Vagina (tissue), 2 donors: ENCODE measurements around the gene SDHB. TPM values are rescaled to one million over a fixed set of nuclear protein-coding genes. Genes with fewer than 3 reads are reported as not detected.

Experiments
- DNase-seq, 2 donors: peaks; one replicate each; pipeline ENCODE4 v3.0.0-alpha.2; 2017; ENCODE audit errors: extremely low spot score in 2 of 2
- H3K27ac ChIP-seq: fragments of 200-600 bp; sonication (generic); one replicate; pipeline ENCODE4 v1.5.1; 2019
- H3K27me3 ChIP-seq: fragments of 200-600 bp; sonication (generic); one replicate; pipeline ENCODE4 v1.5.1; 2019
- H3K36me3 ChIP-seq, 2 donors: fragments of 200-600 bp; sonication (generic); one replicate each; pipeline ENCODE4 v1.5.1; 2017 to 2019
- H3K4me1 ChIP-seq: fragments of 200-600 bp; sonication (generic); one replicate; pipeline ENCODE4 v1.5.1; 2019
- H3K4me3 ChIP-seq, 2 donors: fragments of 200-600 bp; sonication (generic); 1 replicate in 1 of 2; 2 replicates in 1 of 2; pipeline ENCODE4 v1.5.1; 2016 to 2019
- H3K9me3 ChIP-seq: fragments of 200-600 bp; sonication (generic); one replicate; pipeline ENCODE4 v1.5.1; 2019
- POLR2A ChIP-seq, 2 donors: fragments of 450-650 bp; IDR thresholded peaks; one replicate each; pipeline ENCODE4 v1.6.1; 2017; ENCODE audit warnings: antibody characterized with exemption in 2 of 2, mild to moderate bottlenecking in 2 of 2, moderate library complexity in 2 of 2
- POLR2AphosphoS5 ChIP-seq, 2 donors: sonication (generic); formaldehyde crosslinking; IDR thresholded peaks; one replicate each; pipeline ENCODE4 v1.9.0; 2017; ENCODE audit warnings: antibody characterized with exemption in 2 of 2, mild to moderate bottlenecking in 2 of 2, low read depth in 1 of 2; ENCODE audit not compliant: insufficient read depth in 1 of 2
- intact Hi-C: fragments of 100-400 bp; cut with DNase I; formaldehyde crosslinking; loops from one replicate; pipeline ENCODE4 v1.15.1; 2023
- total RNA-seq: library from RNA; depleted of rRNA; stranded (reverse); fragments of >200 nt; gene quantifications from one replicate; pipeline ENCODE4 v1.2.3, GENCODE V29; 2016
- TF ChIP-seq, protein P1 (sequence below), 3 experiments: fragments of 450-650 bp in 2 of 3; fragments of 200-600 bp in 1 of 3; sonication (generic) in 1 of 3; IDR thresholded peaks; one replicate each; pipeline ENCODE4 v1.5.1; 2017 to 2019; ENCODE audit warnings: antibody characterized with exemption in 3 of 3, mild to moderate bottlenecking in 2 of 3, moderate library complexity in 2 of 3

SDHB gene
- total RNA-seq, 1 donor from 2014 or later = 96.5 TPM

DNA sequence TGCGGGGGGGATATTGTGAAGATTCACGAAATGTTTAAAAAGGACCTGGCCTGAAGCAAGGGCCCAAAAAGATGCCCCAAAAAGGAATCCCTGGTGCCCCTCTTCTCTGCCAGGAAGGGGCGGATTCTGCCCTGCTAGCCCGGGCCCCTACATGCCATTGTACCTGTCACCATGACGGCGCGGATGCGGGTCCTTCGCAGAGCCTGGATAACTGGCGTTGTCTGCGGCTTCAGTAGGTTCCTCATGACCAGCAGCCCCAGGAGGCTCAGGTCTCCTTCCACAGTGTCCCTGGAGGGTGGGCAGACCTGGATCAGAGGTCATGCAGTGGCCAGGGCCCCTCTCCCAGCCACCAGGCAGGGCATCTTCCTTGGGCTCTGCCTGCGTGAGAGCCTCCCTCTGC is 62.3 kb downstream of the SDHB start:
- H3K36me3 ChIP-seq = peaks cover 0 to 29% of the 10 kb centered on the region in 2 donors
- no peak overlapping the region for H3K27ac ChIP-seq
- no peak overlapping the region for H3K4me3 ChIP-seq
- H3K4me1 ChIP-seq = no peaks in the 10 kb centered on the region
- DNase-seq = no peak
- TF ChIP-seq, protein P1, sequence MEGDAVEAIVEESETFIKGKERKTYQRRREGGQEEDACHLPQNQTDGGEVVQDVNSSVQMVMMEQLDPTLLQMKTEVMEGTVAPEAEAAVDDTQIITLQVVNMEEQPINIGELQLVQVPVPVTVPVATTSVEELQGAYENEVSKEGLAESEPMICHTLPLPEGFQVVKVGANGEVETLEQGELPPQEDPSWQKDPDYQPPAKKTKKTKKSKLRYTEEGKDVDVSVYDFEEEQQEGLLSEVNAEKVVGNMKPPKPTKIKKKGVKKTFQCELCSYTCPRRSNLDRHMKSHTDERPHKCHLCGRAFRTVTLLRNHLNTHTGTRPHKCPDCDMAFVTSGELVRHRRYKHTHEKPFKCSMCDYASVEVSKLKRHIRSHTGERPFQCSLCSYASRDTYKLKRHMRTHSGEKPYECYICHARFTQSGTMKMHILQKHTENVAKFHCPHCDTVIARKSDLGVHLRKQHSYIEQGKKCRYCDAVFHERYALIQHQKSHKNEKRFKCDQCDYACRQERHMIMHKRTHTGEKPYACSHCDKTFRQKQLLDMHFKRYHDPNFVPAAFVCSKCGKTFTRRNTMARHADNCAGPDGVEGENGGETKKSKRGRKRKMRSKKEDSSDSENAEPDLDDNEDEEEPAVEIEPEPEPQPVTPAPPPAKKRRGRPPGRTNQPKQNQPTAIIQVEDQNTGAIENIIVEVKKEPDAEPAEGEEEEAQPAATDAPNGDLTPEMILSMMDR (IDR thresholded peaks at IDR 0.05) = no peak
- TF ChIP-seq POLR2AphosphoS5 (IDR thresholded peaks at IDR 0.05; ENCODE audit: insufficient read depth in 1 of 2, low read depth in 1 of 2) (no peak), POLR2A (IDR thresholded peaks at IDR 0.05) (no peak)
- intact Hi-C loops = no loop called here
- no peaks in the 10 kb centered on the region for H3K27me3 ChIP-seq
- H3K9me3 ChIP-seq = no peaks in the 10 kb centered on the region

DNA sequence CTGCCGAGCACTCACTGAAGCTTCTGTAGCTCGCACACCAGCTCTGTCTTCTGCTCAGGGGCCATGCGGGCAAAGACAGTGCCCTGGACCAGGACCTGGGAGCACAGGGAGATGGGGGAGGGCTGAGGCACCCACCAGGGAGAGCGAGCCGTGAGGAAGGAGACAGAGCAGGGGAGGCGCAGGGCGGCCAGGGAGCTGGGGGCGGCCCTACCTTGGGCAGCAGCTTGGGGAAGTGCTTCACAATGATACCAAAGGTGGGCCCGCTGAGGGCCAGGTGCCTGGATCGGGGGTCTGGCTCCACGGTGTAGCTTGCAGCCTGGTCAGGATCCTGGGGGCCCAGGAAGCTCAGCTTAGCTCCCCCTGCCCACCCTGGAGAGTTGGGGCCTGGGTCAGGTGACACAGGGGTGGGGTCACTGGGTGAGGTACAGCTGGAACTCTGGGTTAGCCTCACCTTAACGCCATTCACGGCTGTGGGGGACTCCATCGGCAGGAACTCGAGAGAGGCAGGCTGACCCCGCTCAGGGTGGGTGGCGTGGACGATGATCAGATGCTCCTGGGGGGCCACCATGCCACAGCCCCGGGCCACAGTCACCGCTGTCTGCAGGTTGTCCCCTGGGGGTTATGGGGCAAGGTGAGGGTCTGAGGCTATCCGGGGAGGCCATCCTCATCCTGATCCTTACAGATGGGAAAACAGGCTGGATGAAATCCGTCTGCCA is 64.0 kb downstream of the SDHB start:
- TF ChIP-seq POLR2A (IDR thresholded peaks at IDR 0.05) = no peak
- TF ChIP-seq POLR2AphosphoS5 (IDR thresholded peaks at IDR 0.05; ENCODE audit: insufficient read depth in 1 of 2, low read depth in 1 of 2) = no peak
- TF ChIP-seq, protein P1 (IDR thresholded peaks at IDR 0.05) = no peak
- Histone ChIP-seq H3K36me3 (peaks cover 0 to 26% of the 10 kb centered on the region in 2 donors), H3K9me3 (no peaks in the 10 kb centered on the region), H3K4me3 (no peak overlapping the region), H3K4me1 (peaks cover 6% of the 10 kb centered on the region), H3K27ac (no peak overlapping the region), H3K27me3 (no peaks in the 10 kb centered on the region)
- intact Hi-C loops = no loop called here
- DNase-seq = no peak

DNA sequence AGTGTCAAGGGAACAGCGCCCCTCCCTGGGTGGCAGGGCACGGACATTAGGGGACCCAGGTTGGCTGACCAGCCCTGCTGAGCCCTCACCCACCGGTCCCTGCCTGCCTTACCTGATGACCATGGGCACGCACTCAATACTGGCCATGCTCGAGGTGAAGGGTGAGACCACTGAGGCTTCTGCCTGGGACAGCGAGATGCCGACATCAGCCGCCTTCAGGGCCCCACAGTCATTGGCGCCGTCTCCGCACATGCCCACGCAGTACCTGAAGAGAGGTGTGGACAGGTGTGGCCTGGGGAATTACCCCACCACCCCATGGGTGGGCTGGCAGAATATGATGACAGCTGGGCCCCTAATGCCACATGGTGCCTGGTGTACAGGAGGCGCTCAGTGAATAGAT is 65.6 kb downstream of the SDHB start:
- Histone ChIP-seq H3K36me3 (peaks cover 0 to 22% of the 10 kb centered on the region in 2 donors), H3K9me3 (no peaks in the 10 kb centered on the region), H3K4me3 (no peak overlapping the region), H3K4me1 (peaks cover 14% of the 10 kb centered on the region), H3K27ac (no peak overlapping the region), H3K27me3 (no peaks in the 10 kb centered on the region)
- no peak for DNase-seq
- intact Hi-C loops = no loop called here
- no peak for TF ChIP-seq POLR2A (IDR thresholded peaks at IDR 0.05)
- TF ChIP-seq POLR2AphosphoS5 (IDR thresholded peaks at IDR 0.05; ENCODE audit: insufficient read depth in 1 of 2, low read depth in 1 of 2) = no peak
- TF ChIP-seq, protein P1 (IDR thresholded peaks at IDR 0.05) = no peak

- DNase-seq = no peak
- intact Hi-C loops = no loop called here
- Histone ChIP-seq H3K27me3 (no peaks in the 10 kb centered on the region), H3K36me3 (peaks cover 0 to 22% of the 10 kb centered on the region in 2 donors), H3K4me3 (no peak overlapping the region), H3K9me3 (no peaks in the 10 kb centered on the region), H3K27ac (no peak overlapping the region), H3K4me1 (peaks cover 14% of the 10 kb centered on the region)
- TF ChIP-seq, protein P1 (IDR thresholded peaks at IDR 0.05) = no peak
- TF ChIP-seq POLR2AphosphoS5 (IDR thresholded peaks at IDR 0.05; ENCODE audit: insufficient read depth in 1 of 2, low read depth in 1 of 2) = no peak
- TF ChIP-seq POLR2A (IDR thresholded peaks at IDR 0.05) = no peak
Observed at GRCh38 chr1:16986962-16987361, 66.9 kb downstream of the SDHB start.

DNA sequence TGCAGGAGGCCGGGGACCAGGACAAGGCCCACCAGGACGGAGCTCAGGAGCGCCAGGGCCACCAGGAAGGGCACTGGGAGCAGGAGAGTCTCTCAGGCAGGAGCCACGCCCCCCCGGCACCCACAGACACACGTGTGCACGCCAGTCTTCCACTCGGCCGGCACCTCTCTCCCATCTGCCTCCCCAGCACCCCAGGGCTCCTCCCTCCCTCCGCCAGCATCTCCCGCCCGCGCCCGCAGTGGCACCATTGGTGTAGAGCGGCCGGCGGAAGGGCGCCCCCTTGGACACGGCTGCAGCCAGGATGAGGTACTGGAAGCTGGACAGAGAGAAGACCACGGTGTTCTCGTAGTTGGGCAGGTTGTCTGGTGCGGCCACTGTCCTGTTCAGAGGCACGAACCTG is 67.3 kb downstream of the SDHB start:
- peaks cover 0 to 22% of the 10 kb centered on the region in 2 donors for H3K36me3 ChIP-seq
- no peak for TF ChIP-seq POLR2AphosphoS5 (IDR thresholded peaks at IDR 0.05; ENCODE audit: insufficient read depth in 1 of 2, low read depth in 1 of 2)
- TF ChIP-seq, protein P1 (IDR thresholded peaks at IDR 0.05) = no peak
- no peak for TF ChIP-seq POLR2A (IDR thresholded peaks at IDR 0.05)
- peaks cover 14% of the 10 kb centered on the region for H3K4me1 ChIP-seq
- DNase-seq = no peak
- H3K9me3 ChIP-seq = no peaks in the 10 kb centered on the region
- H3K27ac ChIP-seq = no peak overlapping the region
- intact Hi-C loops = no loop called here
- no peaks in the 10 kb centered on the region for H3K27me3 ChIP-seq
- H3K4me3 ChIP-seq = no peak overlapping the region
